HG03378 (cell line): ENCODE measurements around the gene WWOX.
"Not testable (repeated sequence)": the region's sequence is repeated elsewhere in the genome, so short reads cannot be mapped to it uniquely, and the experiment has no call there.

Experiments used
- ATAC-seq: cut with Tn5 transposase; IDR thresholded peaks from one replicate; pipeline ENCODE4 v1.9.1; 2021; ENCODE audit warnings: mild to moderate bottlenecking, moderate library complexity; ENCODE audit not compliant: unreplicated experiment

WWOX gene

GRCh38 chr16:79206889-79207288 lies 1107.4 kb downstream of the WWOX start:
- no peak for ATAC-seq

- no peak for ATAC-seq
These were observed 1109.9 kb downstream of the WWOX start for GRCh38 chr16:79209308-79209707.

GRCh38 chr16:79210607-79211006 lies 1111.2 kb downstream of the WWOX start:
- no peak for ATAC-seq

- ATAC-seq: no peak
These were observed 1112.1 kb downstream of the WWOX start for GRCh38 chr16:79211586-79211985.

- no peak for ATAC-seq
These were observed 1112.8 kb downstream of the WWOX start for GRCh38 chr16:79212114-79212791.

GRCh38 chr16:79213214-79213613 lies 1113.8 kb downstream of the WWOX start:
- no peak for ATAC-seq

GRCh38 chr16:79215289-79215688 lies 1115.8 kb downstream of the WWOX start:
- ATAC-seq: no peak

GRCh38 chr16:79217375-79218011 lies 1118.0 kb downstream of the WWOX start:
- ATAC-seq: peak; percentile 63

GRCh38 chr16:79218351-79218750 lies 1118.9 kb downstream of the WWOX start:
- no peak for ATAC-seq

GRCh38 chr16:79225994-79226393 lies 1126.5 kb downstream of the WWOX start:
- not testable (repeated sequence) for ATAC-seq

- ATAC-seq: no peak
These were observed 1129.9 kb downstream of the WWOX start for GRCh38 chr16:79229361-79229760.

GRCh38 chr16:79245700-79246099 lies 1146.2 kb downstream of the WWOX start:
- ATAC-seq: not testable (repeated sequence)

GRCh38 chr16:79247386-79247785 lies 1147.9 kb downstream of the WWOX start:
- no peak for ATAC-seq

GRCh38 chr16:79248351-79248750 lies 1148.9 kb downstream of the WWOX start:
- ATAC-seq: no peak

- ATAC-seq: no peak
These were observed 1151.1 kb downstream of the WWOX start for GRCh38 chr16:79250502-79251098.

GRCh38 chr16:79253100-79253631 lies 1153.7 kb downstream of the WWOX start:
- ATAC-seq: no peak

GRCh38 chr16:79257953-79258490 lies 1158.6 kb downstream of the WWOX start:
- no peak for ATAC-seq

GRCh38 chr16:79260890-79261289 lies 1161.4 kb downstream of the WWOX start:
- ATAC-seq: not testable (repeated sequence)

GRCh38 chr16:79261481-79261940 lies 1162.1 kb downstream of the WWOX start:
- no peak for ATAC-seq

GRCh38 chr16:79261944-79262552 lies 1162.6 kb downstream of the WWOX start:
- no peak for ATAC-seq
